ENCODE results near the gene RAI1. TPM values are rescaled to one million over a fixed set of nuclear protein-coding genes. Genes with fewer than 3 reads are reported as not detected.

The RAI1 gene
- total and polyA plus RNA-seq, 2 of the 13 experiments (the other 11 are each of a cell fraction or from before 2014, with no cell fraction given), result 3.4 to 5.2 TPM

DNA sequence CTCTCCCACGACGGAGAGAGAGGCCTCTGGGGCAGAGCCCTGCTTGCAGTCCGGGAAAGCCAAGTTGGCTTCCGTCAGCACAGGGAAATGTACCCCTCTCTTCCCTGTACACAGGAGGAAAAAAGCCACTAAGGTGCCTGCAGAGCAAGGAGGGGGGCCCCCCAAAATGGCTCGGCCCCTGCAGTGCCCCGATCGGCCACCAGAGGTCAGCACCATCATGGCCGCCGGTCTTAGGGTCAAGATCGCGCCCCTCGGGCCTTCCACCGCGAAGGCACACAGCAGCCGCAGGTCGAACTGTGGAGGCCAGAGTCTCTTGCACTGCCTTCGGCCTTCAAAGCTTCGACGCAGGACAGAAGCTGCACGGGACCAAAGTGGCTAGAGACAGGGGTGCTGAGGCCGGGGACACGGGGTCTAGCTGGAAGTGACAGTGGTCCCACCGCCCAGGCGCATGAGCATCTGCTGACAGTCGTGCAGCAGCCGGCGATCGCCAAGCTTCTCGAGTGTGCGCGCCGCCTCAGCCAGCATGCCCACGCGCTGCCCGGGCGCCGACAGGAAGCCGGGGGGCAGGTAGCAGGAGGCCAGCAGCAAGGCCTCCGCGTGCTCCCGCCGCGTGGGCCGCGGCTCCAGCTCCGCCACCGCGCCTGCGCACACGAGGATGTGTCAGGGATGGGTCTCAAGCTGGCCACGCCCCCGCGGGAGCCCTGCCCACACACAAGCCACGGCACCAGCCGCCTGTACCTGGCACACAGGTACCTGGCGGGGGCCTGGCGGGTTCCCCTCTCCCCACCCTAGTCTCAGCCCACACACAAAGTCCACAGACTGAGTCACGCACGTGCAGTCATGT is 131.2 kb downstream of the RAI1 start (continued):
- TF ChIP-seq, protein P1, sequence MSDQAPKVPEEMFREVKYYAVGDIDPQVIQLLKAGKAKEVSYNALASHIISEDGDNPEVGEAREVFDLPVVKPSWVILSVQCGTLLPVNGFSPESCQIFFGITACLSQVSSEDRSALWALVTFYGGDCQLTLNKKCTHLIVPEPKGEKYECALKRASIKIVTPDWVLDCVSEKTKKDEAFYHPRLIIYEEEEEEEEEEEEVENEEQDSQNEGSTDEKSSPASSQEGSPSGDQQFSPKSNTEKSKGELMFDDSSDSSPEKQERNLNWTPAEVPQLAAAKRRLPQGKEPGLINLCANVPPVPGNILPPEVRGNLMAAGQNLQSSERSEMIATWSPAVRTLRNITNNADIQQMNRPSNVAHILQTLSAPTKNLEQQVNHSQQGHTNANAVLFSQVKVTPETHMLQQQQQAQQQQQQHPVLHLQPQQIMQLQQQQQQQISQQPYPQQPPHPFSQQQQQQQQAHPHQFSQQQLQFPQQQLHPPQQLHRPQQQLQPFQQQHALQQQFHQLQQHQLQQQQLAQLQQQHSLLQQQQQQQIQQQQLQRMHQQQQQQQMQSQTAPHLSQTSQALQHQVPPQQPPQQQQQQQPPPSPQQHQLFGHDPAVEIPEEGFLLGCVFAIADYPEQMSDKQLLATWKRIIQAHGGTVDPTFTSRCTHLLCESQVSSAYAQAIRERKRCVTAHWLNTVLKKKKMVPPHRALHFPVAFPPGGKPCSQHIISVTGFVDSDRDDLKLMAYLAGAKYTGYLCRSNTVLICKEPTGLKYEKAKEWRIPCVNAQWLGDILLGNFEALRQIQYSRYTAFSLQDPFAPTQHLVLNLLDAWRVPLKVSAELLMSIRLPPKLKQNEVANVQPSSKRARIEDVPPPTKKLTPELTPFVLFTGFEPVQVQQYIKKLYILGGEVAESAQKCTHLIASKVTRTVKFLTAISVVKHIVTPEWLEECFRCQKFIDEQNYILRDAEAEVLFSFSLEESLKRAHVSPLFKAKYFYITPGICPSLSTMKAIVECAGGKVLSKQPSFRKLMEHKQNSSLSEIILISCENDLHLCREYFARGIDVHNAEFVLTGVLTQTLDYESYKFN (CRISPR knock-in tag; conservative IDR thresholded peaks at IDR 0.05), result no peak; the same call in 1 of the 2 replicates
- no peak for TF ChIP-seq EHMT2 (IDR thresholded peaks at IDR 0.05; ENCODE audit: borderline replicate concordance, low read depth, low read length)
- TF ChIP-seq, protein P2, sequence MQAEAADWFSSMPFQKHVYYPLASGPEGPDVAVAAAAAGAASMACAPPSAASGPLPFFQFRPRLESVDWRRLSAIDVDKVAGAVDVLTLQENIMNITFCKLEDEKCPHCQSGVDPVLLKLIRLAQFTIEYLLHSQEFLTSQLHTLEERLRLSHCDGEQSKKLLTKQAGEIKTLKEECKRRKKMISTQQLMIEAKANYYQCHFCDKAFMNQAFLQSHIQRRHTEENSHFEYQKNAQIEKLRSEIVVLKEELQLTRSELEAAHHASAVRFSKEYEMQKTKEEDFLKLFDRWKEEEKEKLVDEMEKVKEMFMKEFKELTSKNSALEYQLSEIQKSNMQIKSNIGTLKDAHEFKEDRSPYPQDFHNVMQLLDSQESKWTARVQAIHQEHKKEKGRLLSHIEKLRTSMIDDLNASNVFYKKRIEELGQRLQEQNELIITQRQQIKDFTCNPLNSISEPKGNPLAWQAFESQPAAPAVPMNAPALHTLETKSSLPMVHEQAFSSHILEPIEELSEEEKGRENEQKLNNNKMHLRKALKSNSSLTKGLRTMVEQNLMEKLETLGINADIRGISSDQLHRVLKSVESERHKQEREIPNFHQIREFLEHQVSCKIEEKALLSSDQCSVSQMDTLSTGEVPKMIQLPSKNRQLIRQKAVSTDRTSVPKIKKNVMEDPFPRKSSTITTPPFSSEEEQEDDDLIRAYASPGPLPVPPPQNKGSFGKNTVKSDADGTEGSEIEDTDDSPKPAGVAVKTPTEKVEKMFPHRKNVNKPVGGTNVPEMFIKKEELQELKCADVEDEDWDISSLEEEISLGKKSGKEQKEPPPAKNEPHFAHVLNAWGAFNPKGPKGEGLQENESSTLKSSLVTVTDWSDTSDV (CRISPR knock-in tag; IDR thresholded peaks at IDR 0.05), result no peak
- TF ChIP-seq, protein P3, sequence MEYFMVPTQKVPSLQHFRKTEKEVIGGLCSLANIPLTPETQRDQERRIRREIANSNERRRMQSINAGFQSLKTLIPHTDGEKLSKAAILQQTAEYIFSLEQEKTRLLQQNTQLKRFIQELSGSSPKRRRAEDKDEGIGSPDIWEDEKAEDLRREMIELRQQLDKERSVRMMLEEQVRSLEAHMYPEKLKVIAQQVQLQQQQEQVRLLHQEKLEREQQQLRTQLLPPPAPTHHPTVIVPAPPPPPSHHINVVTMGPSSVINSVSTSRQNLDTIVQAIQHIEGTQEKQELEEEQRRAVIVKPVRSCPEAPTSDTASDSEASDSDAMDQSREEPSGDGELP (IDR thresholded peaks at IDR 0.05; ENCODE audit: borderline replicate concordance, low read depth), result no peak
- TF ChIP-seq KDM6A (CRISPR knock-in tag; IDR thresholded peaks at IDR 0.05; ENCODE audit: low read depth), result no peak
- TF ChIP-seq PPARG (CRISPR knock-in tag; conservative IDR thresholded peaks at IDR 0.05), result no peak
- no peak for TF ChIP-seq LCORL (IDR thresholded peaks at IDR 0.05)
- peak; percentile 37; the same call in 1 of the 2 replicates for TF ChIP-seq LCORL (CRISPR knock-in tag; IDR thresholded peaks at IDR 0.05)
- TF ChIP-seq IRX3 (CRISPR knock-in tag; IDR thresholded peaks at IDR 0.05; ENCODE audit: borderline replicate concordance, low read depth), result no peak
- TF ChIP-seq, protein P4, sequence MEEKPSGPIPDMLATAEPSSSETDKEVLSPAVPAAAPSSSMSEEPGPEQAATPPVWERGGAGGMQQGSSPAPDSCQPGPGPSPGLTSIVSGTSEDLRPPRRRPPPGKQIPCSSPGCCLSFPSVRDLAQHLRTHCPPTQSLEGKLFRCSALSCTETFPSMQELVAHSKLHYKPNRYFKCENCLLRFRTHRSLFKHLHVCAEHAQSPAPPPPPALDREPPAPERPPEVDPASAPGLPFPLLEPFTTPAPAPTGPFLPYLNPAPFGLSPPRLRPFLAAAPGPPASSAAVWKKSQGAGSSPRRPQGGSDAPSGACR (CRISPR knock-in tag; IDR thresholded peaks at IDR 0.05), result no peak
- TF ChIP-seq TEAD2 (CRISPR knock-in tag; IDR thresholded peaks at IDR 0.05), result no peak
- no peak for TF ChIP-seq MIER2 (CRISPR knock-in tag; IDR thresholded peaks at IDR 0.05)
- peak; percentile 24; the same call in 1 of the 2 replicates for TF ChIP-seq CCDC6 (CRISPR knock-in tag; IDR thresholded peaks at IDR 0.05)
- TF ChIP-seq ZC3H4 (CRISPR knock-in tag; IDR thresholded peaks at IDR 0.05; ENCODE audit: borderline replicate concordance), result no peak
- no peak for TF ChIP-seq CREM (IDR thresholded peaks at IDR 0.05)
- no peak for TF ChIP-seq CREM (CRISPR knock-in tag; IDR thresholded peaks at IDR 0.05)
- TF ChIP-seq MLLT10 (CRISPR knock-in tag; IDR thresholded peaks at IDR 0.05), result no peak
- TF ChIP-seq ZNF629 (CRISPR knock-in tag; conservative IDR thresholded peaks at IDR 0.05), result peak; percentile 75
- TF ChIP-seq, protein P5, sequence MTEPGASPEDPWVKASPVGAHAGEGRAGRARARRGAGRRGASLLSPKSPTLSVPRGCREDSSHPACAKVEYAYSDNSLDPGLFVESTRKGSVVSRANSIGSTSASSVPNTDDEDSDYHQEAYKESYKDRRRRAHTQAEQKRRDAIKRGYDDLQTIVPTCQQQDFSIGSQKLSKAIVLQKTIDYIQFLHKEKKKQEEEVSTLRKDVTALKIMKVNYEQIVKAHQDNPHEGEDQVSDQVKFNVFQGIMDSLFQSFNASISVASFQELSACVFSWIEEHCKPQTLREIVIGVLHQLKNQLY (CRISPR knock-in tag; IDR thresholded peaks at IDR 0.05), result 0 out of 2 replicates have a peak, but pooled peaks have one; percentile 21
- TF ChIP-seq ZNF772 (CRISPR knock-in tag; IDR thresholded peaks at IDR 0.05), result no peak; the same call in 1 of the 2 replicates

Measured in HepG2 (cell line).